ENCODE results near the gene PROM1.

Gene PROM1

GRCh38 chr4:15986907-15987306 lies 96.9 kb downstream of the PROM1 start:
- DNase-seq (ENCODE audit: low read depth in 2 of 2) = no peak

DNA sequence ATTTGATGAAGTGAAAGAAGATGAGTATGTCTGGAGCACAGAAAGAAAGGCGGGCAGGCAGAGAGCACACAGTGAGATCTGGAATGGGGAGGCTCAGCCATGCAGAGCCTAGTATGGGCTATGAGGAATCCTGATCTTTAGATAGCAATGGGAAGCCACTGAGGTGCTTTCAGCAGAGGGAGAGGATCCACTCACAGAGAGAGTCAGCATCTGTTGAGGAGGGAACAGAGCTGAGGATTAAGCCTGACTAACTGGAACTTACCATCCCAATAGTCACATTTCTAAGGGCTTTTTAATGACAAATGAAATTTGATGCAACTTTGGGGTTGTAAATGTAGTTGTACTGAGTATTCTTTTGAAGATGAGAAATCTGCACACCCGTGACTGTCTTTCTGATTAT lies 100.2 kb downstream of the PROM1 start:
- no peak for DNase-seq (ENCODE audit: low read depth in 2 of 2)

DNA sequence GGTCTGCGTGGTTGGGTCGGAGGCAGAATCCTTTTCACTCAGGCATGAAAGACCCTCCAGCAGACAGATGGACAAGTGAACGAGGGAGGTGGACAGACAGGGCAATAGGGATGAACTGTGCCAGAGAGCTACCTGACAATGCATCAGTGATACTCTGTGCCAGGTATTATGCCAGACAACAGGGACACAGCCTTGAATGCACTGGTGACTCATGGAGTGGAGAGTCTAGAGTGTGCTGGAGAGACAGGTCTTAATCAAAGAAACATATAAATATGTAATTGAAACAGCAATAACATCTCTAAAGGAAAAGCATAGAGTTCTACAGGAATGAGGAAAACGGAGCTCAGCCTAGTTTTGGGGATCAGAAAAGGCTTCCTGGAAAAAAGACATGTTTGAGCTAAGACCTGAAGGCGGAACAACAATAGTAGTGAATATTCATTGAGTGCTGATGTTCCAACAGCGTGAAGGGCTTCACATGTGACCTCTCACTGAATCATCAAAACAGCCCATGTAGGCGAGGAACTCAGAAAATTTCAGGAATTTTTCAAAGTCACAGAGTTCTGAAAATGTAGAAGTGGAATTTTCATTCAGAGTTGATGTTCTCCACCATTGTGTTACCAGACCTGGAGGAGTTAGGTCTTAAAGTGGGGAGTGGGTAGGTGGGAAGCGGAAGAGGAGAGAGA lies 100.8 kb downstream of the PROM1 start:
- DNase-seq (ENCODE audit: low read depth in 2 of 2) = no peak

DNA sequence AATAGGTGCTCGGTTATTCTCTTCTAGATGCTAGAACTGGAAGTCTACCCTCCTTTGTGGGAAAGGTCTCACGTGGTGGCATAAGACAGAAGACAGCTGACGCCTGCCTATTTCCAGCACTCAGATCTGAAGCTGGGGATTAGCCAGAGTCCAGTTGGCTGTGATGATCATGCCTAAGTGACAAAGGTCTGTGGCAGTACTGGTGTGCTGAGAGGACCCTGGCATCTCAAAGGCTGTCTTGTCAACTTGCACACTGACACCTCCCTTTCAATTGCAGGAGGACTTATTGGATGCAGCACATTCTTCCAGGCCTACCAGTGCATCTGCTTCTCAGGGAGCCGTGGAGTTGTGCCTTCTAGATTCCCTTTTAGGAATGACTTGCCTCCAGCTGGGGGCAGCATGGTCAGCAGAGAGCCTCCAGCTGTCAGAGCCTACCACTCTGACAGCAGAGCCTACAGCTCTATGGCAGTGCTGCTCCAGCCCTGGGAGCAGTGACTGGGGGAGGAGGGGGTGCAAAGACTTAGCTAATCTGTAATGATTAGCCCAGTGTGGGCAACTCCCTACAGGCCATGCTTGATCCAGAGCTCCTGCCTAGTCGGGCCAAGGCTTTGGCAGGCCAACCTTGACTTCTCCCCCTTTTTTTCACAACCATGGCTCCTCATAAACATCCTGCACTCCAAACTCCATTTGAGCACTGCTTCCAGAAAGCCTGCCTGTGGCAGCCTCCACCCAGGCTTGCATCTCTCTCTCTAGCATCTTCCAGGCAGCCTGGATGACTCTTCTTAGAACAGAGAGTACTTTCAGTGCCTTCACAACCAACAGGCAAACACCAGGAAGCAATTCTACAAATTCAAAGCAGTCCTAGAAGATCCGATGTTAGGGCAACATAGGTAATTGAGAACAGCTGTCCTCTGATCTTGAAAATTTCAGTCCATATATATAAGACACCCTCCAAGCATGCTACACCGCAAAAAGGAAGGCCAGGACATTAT lies 107.1 kb downstream of the PROM1 start:
- DNase-seq (ENCODE audit: low read depth in 2 of 2) = no peak

DNA sequence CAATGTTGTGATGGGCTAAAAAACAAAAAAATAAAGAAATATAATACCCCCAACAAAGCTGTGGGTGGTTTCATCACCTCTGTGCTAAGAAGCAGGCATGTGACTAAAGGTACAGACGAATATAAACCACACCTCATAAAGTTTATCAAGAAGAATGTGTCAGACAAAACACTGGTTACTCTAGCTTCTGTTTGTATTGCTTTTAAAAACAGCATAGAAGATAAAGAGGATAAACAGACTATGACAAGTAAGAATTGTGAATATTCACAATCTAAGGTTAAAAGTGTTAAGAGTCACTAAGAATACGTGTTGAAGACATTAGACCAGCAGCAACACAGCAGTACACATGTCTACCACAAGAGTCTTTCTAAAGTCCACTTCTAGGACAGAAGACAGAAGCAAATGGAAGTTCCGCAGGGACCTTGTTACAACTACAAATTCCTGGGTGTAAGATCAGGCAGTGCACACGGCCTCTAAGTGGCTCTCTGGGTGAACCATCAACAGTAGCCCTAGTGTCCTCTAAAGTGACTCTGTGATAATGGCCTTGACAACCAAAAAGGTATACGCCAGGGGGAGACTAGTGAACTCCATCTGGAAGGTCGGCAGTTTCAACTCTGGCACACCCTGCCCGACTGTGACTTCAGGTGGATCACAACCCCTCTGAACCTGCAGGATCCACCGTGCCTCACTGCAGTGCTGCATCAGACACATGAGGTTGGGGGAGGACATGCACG lies 112.6 kb downstream of the PROM1 start:
- no peak for DNase-seq (ENCODE audit: low read depth in 2 of 2)

DNA sequence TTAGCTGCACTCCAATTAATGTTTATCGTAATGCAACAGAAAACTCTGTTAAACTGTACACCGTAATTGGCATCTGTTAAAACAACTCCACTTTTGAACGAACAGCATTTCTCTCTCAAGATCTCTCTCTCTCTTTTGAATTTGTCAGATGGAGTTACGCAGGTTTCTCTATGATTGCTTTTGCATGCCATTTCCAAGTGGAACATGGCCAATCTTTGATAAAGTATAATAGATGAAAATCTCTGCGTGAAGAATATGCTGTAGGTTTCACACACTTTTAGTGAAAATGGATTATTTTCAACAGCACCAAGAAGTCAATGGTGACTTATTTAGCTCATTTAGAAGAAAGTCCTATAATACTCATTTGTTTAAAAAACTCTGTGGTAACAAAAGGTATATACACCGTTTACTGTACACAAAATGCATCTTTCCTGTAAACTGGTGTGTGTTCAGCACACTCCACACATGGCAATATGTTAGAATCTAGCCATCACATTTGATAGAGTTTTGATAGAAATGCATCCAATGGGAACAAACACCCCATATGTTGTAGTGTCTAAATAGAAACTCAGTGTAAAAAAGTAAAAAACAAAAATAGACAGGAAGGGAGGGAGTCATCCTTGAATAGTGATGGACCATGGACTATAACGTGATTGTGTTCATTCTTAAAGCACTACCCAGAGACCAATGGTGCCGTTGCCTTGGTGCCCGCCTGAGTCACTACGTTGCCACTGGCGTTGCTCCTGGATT lies 115.1 kb downstream of the PROM1 start:
- no peak for DNase-seq (ENCODE audit: low read depth in 2 of 2)

DNA sequence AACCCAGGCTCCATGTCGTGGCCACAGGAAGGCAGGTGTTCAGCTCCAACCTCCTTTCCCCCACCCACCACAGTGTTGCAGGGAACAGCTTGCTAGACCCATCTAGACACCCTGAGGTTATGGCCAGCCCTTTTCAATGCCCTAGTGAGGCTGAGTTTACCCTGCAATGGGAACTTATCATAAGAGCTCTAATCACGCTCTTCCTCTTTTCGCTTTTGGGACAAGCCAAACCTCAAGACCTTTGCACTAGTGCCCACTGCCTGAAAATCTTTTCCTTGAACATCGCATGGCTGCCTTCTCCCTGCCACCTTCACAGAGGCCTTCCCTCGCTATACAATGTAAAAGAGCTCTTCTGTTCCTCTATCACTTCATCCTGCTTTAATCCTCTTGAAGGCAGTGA lies 118.5 kb downstream of the PROM1 start:
- no peak for DNase-seq (ENCODE audit: low read depth in 2 of 2)

- no peak for DNase-seq (ENCODE audit: low read depth in 2 of 2)
Measured at GRCh38 chr4:15964159-15964558, 119.7 kb downstream of the PROM1 start.

- DNase-seq (ENCODE audit: low read depth in 2 of 2) = peak in 1 of 2 experiments; percentile 32
Measured at GRCh38 chr4:15963576-15963975, 120.2 kb downstream of the PROM1 start.

DNA sequence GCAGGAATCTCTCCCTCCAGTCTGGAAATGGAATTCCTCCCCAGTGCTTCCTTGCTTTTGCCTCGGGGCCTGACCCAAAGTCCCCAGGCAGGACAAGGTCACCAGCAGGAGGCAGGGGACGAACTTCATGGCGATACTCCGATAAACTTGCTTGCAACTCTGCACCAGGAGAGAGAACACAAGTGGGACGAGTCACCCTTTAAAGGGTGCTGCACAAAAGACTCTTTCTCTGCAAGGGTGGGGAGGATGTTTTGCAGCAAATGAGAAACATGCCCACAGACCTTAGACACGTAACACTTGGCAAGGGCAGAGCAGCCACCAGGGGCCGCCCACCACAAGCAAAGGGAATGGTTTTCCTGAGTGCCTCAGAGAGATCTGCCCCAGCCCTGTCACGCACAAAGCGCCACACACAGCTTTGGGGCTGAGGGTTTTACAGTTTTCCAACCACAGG lies 120.8 kb downstream of the PROM1 start, which contains the start of gene FGFBP2:
FGFBP2 (minus strand) TSS at position 175 of the 451 bp plus-strand sequence; CDS start at position 129, 46 bp downstream.
- DNase-seq (ENCODE audit: low read depth in 2 of 2) = peak; percentile 17 to 54

GRCh38 chr4:15961781-15962510 lies 121.9 kb downstream of the PROM1 start:
- no peak for DNase-seq (ENCODE audit: low read depth in 2 of 2)

DNA sequence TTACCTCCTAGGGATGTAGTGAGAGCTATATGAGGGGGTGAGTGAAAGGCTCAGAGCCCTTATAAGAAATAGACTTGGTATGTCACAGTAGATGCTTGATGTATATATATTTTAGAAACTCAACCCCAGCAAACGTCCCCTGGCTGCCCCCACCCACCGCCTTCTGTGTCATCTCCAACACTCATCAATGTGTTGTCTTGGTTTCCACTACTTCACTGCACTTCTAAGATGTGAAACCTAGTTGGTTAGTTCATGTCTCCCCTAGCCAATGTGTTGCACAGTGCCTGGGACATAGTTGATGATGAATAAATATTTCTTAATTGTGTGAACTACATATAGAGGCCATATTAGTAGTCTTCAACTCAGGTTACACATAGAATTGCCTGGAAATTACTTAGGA lies 125.3 kb downstream of the PROM1 start:
- no peak for DNase-seq (ENCODE audit: low read depth in 2 of 2)

DNA sequence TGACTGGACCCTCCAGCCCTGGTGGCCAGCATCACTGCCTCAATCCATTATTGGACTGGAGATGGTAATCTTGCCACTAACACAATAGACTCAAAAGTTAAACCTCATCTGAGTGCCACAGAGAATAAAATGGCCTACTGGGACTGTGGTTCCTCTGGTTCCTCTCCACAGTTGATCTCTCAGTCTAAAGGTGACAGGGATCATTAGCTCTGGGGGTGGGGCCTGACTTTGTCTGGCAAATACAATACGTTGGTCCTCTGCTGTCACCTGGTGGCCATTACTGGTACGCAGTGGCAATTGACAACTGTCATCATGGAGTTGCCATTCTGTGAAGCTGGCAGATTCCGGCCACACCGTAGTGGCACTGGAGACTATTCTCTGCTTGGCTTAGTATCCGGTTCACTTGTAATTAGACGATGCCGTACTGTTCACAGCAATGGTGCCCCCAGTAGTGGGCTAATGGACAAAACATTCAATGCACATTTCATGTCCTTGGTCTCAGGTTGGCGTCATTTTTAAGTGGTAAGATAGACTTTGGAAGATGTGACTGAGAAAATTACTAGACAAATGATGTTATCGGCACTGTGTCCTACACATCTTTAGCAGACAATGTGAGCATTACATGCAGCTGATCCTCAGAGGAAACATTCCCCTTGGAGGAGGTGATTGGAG lies 127.5 kb downstream of the PROM1 start:
- DNase-seq (ENCODE audit: low read depth in 2 of 2) = peak; percentile 57 to 88

GRCh38 chr4:15955670-15956069 lies 128.2 kb downstream of the PROM1 start:
- DNase-seq (ENCODE audit: low read depth in 2 of 2) = no peak

GRCh38 chr4:15953625-15954024 lies 130.2 kb downstream of the PROM1 start:
- no peak for DNase-seq (ENCODE audit: low read depth in 2 of 2)

GRCh38 chr4:15951781-15952180 lies 132.0 kb downstream of the PROM1 start:
- DNase-seq (ENCODE audit: low read depth in 2 of 2) = no peak

DNA sequence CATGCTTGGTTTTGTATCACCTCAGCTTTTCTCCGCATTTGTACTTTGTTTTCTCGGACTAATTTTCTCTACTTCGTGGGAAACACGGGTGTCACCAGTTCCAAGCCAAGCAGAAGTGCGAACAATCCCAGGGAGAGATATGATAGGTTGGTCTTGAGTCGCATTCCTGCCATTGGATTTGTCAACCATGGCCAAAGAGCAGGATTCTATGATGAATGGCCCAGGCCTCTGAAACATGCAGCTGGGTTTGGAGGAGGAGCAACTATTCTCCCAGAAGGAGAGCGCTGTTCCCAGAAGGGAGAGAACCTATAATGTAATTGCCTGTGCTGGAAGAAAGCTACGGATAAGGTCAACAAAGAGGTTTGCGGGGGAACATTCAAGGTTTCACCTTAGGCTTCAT lies 135.0 kb downstream of the PROM1 start:
- no peak for DNase-seq (ENCODE audit: low read depth in 2 of 2)

GRCh38 chr4:15947684-15948083 lies 136.1 kb downstream of the PROM1 start:
- DNase-seq (ENCODE audit: low read depth in 2 of 2) = no peak

DNA sequence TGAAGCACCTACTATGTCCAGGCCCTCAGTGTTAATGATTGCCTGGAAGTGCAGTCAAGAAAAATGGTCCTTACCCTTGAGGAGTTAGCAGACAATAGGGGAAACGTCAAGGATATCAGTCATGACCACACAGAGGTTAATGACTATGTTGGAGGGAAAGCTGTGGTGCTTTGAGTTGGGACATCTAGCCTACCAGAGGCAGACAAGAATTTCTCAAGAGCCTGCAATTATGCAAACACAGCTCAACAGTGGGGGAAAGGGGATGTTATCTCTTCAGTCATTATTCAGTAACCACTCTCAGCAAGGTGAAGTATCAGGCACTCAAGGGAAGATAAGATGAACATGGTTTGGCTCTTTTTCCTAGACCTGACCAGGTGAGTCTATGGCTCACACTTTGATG lies 138.3 kb downstream of the PROM1 start:
- no peak for DNase-seq (ENCODE audit: low read depth in 2 of 2)

- DNase-seq (ENCODE audit: low read depth in 2 of 2) = no peak
Measured at GRCh38 chr4:15944895-15945294, 138.9 kb downstream of the PROM1 start.

Measured in stimulated activated CD4-positive, alpha-beta T cell treated with anti-CD3 and anti-CD28 coated beads, Interleukin-12 subunit alpha, Interleukin-12 subunit beta, amount 100 ng/mL, for 24 hours (primary cell).